Fibroblast of skin of scalp (primary cell): ENCODE results near the gene PLPPR2. TPM values are rescaled to one million over a fixed set of nuclear protein-coding genes. Genes with fewer than 3 reads are reported as not detected.
"Not testable (repeated sequence)": the region's sequence is repeated elsewhere in the genome, so short reads cannot be mapped to it uniquely, and the experiment has no call there.

Experiments used
- DNase-seq: peaks from one replicate; pipeline ENCODE4 v3.0.0-alpha.2; 2013
- polyA plus RNA-seq, 2 experiments: library from polyadenylated mRNA; unstranded; fragments of 120-200 nt; gene quantifications; one replicate each; pipeline ENCODE4 v1.2.1, GENCODE V29; 2013; ENCODE audit not compliant: insufficient read length in 2 of 2

PLPPR2 gene
- polyA plus RNA-seq (2013, experiment 1 of 2; ENCODE audit: insufficient read length): 65.4 TPM
- 62.0 TPM for polyA plus RNA-seq (2013, experiment 2 of 2; ENCODE audit: insufficient read length)

- DNase-seq: peak; percentile 94
These were observed at the start of gene PLPPR2 for GRCh38 chr19:11355160-11356073. Gene PLPPR2 (plus strand): TSS chr19:11355432. CDS start chr19:11357674, 2,242 bp downstream.

GRCh38 chr19:11306337-11306736 is 48.9 kb upstream of the PLPPR2 start:
- no peak for DNase-seq

GRCh38 chr19:11320278-11320995 is 34.8 kb upstream of the PLPPR2 start:
- DNase-seq: not testable (repeated sequence)

- DNase-seq: no peak
These were observed 33.8 kb upstream of the PLPPR2 start for GRCh38 chr19:11321191-11322126.

GRCh38 chr19:11322269-11323024 is 32.8 kb upstream of the PLPPR2 start:
- peak; percentile 12 for DNase-seq

- DNase-seq: no peak
These were observed 31.6 kb upstream of the PLPPR2 start for GRCh38 chr19:11323601-11324078.

GRCh38 chr19:11324079-11324661 is 31.1 kb upstream of the PLPPR2 start:
- DNase-seq: peak; percentile 91

GRCh38 chr19:11324748-11325389 is 30.4 kb upstream of the PLPPR2 start:
- DNase-seq: no peak

- no peak for DNase-seq
These were observed 29.7 kb upstream of the PLPPR2 start for GRCh38 chr19:11325544-11325943.

GRCh38 chr19:11330127-11330526 is 25.1 kb upstream of the PLPPR2 start:
- DNase-seq: no peak

- no peak for DNase-seq
These were observed 23.7 kb upstream of the PLPPR2 start for GRCh38 chr19:11331502-11331901.

GRCh38 chr19:11332822-11333221 is 22.4 kb upstream of the PLPPR2 start:
- no peak for DNase-seq

- peak; percentile 24 for DNase-seq
These were observed 21.4 kb upstream of the PLPPR2 start for GRCh38 chr19:11333838-11334237.

GRCh38 chr19:11335449-11336146 is 19.6 kb upstream of the PLPPR2 start:
- DNase-seq: no peak

GRCh38 chr19:11337080-11337479 is 18.2 kb upstream of the PLPPR2 start:
- DNase-seq: no peak

- no peak for DNase-seq
These were observed 17.1 kb upstream of the PLPPR2 start for GRCh38 chr19:11338121-11338520.

- no peak for DNase-seq
These were observed 16.5 kb upstream of the PLPPR2 start for GRCh38 chr19:11338569-11339253.

GRCh38 chr19:11339254-11340098 is 15.8 kb upstream of the PLPPR2 start, which contains the start of gene RAB3D:
Gene RAB3D (minus strand): TSS chr19:11339657. CDS start chr19:11337399, 2,258 bp downstream.
- peak; percentile 82 for DNase-seq
